ENCODE data around the gene TP53BP2.
"Not testable (repeated sequence)": the region's sequence is repeated elsewhere in the genome, so short reads cannot be mapped to it uniquely, and the experiment has no call there.

TP53BP2 gene, protein sequence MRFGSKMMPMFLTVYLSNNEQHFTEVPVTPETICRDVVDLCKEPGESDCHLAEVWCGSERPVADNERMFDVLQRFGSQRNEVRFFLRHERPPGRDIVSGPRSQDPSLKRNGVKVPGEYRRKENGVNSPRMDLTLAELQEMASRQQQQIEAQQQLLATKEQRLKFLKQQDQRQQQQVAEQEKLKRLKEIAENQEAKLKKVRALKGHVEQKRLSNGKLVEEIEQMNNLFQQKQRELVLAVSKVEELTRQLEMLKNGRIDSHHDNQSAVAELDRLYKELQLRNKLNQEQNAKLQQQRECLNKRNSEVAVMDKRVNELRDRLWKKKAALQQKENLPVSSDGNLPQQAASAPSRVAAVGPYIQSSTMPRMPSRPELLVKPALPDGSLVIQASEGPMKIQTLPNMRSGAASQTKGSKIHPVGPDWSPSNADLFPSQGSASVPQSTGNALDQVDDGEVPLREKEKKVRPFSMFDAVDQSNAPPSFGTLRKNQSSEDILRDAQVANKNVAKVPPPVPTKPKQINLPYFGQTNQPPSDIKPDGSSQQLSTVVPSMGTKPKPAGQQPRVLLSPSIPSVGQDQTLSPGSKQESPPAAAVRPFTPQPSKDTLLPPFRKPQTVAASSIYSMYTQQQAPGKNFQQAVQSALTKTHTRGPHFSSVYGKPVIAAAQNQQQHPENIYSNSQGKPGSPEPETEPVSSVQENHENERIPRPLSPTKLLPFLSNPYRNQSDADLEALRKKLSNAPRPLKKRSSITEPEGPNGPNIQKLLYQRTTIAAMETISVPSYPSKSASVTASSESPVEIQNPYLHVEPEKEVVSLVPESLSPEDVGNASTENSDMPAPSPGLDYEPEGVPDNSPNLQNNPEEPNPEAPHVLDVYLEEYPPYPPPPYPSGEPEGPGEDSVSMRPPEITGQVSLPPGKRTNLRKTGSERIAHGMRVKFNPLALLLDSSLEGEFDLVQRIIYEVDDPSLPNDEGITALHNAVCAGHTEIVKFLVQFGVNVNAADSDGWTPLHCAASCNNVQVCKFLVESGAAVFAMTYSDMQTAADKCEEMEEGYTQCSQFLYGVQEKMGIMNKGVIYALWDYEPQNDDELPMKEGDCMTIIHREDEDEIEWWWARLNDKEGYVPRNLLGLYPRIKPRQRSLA

DNA sequence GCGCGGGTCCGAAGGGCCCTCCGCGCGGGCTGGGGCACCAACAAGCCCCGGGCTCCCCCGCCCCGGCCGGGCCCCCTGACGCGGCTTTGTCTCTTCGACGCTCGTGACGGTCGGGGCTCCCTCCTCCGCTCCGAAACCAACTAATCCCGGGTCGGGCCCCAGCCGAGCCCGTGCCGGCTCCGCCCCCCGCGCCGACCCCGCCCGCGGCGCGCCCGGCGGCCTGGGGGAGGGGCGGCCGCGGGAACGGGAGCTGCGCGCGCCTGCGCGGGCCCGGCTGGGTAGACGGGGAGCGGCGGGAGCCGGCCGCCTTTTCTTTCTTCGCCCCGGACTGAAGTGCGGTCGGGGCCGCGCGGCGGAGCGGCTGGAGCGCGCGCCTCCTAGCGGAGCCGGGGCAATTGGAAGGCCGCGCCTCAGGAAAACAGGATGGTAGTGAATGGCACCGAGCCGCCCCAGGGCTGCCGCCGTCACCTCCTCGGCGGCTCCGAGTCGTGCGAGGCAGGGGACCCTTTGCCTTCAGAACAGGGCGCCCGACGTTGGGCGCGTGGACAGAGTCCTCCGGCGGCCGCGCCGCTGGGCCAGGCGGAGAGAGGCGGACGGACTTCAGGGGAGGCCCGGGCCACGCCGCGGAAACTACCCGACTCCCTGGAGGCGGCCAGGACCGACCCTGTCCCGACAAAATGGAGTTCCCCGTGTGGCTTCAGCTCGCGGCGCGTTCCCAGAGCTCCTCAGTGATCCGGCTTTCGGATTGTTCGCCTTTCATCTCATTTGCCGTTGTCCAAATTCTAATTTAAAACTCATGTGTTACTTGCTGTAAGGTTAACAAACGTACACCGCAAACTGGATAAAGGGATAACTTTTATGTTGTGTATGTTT lies at the start of gene TP53BP2:
TSS of gene TP53BP2 (minus strand) at position 138 of the 873 bp plus-strand sequence. CDS start 267 bp downstream, outside the sequence.
- DNase-seq: peak; percentile 90

DNA sequence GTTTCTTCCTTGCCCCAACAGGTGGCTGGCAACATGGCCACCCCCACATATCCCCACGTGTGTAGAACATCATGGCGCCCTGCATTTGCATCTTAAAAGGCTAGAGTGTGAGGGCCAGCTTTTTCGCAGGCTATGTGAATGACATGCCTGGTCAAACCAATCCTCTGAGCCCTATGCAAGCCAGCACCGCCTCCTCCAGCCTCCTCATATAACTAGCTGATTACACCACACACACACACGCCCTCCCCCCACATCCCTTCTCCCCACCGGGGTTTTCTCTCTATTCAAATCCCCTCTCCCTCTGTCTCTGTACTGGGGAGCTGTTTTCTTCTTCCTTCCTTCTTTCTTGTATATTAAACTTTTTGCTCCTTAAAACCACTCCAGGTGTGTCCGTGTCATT lies 44.7 kb upstream of the TP53BP2 start:
- DNase-seq: not testable (repeated sequence)

DNA sequence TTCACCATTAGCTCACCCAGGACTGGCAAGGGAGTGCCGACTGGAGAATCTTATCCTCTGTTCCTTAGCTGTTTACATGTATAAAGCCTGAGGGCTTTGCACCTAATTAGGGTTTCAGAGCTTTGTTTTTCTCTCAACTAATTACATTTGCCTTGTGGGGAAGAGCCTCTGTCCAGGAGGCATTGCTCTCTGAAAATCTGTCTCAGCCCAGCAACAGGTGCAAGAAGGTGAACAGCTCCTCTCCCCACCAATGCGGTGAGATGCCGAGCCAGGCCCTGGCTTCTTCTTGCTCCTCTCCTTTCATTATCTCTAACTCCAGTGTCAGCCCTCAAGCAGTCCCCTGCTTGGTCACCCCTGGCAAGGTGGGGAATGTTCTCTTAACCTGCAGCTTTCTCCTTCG lies 43.6 kb upstream of the TP53BP2 start:
- DNase-seq: not testable (repeated sequence)

DNA sequence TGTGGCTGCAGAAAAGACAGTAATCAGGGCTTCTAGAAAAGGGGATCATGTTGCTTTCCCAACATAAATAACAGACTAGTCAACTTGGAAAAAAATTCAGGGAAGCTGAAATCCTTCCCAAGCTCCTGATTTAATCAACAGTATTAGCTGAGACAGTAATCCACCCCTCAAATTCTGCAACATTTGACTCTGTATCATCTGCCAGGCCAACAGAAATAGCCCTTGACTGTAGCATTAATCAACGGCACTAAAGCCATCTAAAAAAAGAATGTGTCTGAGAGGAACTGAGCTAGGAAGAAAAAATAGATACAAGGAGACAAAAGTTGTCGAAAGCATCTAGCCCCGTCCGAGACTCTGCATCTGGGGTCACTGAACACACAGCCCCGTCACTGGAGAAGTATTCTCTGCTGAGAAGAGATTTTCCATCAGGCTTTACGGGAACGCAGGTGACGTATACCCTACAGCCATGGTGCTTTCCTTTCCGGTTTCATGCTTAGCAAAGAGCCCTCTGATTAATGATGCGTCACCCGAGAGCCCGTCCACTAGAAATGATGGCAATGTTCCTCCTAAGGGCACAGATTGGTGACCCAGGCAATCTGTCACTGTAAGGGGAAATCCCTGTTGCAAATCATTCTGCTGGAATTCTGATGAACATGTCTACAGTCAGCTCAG lies 42.1 kb upstream of the TP53BP2 start:
- peak; percentile 91 for DNase-seq

DNA sequence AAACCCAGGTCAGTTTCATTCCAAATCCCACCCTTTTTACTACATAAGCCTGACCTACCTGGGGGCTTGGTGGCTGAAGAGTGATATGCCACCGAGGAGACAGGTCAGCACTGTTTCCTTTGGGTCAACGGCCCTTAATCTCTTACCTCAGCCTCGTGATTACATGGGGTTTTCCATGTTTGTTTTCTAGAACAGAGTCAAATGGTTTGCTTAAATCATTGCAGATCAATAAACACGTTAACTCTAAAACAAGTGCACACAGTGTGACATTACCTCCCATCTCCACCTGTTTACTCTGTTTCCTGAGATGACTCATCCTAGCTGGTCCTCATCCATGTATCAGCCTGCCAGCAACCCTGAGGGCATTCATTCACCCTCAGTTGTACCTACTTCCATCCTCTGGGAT lies 40.8 kb upstream of the TP53BP2 start:
- DNase-seq: peak; percentile 22

DNA sequence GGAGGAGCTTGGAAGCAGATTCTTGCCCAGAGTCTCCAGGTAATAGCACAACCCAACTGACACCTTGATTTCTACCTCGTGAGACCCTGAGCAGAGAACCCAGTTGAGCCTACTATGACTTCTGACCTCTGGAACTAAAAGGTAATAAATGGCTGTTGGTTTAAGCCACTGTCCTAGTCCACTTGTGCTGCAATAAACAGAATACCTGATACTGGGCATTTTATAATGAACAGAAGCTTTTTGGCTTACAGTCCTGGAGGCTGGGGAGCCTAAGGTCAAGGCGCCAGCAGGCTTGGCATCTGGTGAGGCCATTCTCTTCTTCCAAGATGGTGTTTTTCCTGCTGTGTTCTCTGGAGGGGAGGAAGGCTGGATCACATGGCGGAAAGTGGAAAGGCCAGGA lies 39.9 kb upstream of the TP53BP2 start:
- no peak for DNase-seq

DNA sequence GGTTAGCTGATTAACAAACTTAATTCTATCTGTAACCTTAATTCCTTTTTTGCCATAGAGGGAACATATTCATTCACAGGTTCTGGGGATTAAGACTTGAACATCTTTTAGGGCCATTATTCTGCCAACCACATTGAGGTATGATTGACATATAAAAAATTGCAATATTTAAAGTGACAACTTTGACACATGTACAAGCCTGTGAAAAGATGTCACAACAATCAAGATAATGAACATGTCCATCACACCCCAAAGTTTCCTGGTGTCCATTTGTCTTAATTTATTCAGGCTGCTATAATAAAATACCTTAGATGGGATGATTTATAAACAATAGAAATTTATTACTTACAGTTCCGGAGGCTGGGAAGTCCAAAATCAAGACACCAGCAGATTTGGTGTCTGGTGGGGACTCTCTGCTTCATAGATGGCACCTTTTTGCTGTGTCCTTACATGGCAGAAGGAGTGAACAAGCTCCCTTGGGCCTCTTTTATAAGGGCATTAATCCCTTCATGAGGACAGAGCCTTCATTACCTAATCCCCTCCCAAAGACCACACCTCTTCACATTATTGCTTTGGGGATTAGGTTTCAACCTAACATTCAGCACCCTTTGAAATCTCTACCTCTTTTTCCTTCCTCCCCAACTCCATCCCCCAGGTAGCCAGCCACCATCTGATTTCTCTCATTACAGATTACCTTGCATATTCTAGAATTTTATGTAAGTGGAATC lies 33.0 kb upstream of the TP53BP2 start:
- DNase-seq: no peak

DNA sequence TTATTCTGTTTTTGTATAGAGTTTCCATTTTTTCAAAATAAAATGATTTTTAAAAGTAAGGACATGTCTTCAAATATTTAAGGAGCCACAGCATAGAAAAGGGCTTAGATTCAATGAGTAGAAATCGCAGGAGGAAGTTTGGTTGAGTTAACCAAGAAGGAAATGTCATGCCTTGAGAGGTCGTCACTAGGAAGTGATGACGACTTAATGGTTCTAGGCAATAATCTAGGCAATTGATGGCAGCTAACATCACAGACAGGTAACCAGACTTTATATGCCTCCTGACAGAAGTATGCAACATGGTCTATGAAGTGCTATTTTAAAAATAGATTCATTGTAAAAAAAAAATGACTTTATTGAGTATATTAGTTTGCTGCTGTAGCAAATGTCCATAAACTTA lies 32.1 kb upstream of the TP53BP2 start:
- DNase-seq: no peak

DNA sequence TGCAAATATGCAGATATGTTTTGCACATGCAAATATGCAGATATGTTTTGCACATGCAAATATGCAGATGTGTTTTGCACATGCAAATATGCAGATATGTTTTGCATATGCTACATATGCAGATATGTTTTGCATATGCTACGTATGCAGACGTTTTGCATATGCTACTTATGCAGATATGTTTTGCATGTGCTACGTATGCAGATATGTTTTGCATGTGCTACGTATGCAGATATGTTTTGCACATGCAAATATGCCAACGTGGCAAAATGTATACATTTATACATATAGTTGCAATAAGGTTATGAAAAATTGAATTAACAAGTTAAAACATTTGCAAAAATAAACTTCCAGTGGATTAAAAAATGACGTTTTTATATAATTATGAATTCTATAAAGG lies 30.8 kb upstream of the TP53BP2 start:
- no peak for DNase-seq

DNA sequence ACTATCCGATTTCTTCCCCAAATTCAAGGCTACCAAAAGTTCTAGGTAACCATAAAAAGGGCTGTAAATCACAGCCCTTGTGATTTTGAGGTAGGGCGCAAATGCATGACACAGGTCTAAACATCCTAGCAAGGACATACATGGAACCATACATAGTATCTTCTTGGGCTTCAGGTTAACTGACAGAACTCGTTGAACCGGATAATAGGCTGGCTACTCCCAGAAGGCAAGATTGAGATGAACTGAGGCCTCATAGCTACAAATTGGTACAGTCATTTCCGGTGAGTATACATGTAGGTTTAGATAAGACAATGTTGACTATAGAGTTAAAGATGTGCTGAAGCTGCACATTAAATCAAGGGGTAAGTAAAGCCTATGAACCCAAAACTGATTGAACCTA lies 27.3 kb upstream of the TP53BP2 start:
- DNase-seq: no peak

DNA sequence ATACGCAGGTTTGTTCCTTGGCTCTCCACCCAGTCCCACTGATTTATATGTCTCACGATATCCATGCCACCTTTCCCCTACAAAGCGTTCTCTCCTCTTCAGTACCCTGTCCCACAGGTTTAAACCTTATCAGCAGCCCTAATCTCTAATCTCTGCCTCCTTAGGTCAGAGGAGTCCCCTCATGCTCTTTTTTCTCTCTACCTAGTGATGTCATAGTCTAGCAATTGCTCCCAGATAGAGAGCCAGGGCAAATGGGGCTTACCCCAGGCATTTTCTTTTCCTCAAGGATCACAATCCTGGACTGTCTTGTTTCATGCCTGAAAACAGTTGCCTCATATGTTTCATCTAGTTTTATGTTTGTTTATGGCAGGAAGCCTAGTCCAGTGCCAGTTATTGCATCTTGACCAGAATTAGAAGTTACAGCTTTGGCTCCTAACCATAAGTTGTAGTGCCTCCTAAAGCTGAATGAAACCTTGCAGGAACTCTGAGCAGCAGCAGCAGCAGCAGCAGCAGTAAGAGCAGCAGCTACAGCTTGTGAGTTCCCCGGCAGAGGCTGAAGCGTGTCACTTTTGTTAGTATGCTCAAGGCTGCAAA lies 26.7 kb upstream of the TP53BP2 start:
- DNase-seq: no peak

DNA sequence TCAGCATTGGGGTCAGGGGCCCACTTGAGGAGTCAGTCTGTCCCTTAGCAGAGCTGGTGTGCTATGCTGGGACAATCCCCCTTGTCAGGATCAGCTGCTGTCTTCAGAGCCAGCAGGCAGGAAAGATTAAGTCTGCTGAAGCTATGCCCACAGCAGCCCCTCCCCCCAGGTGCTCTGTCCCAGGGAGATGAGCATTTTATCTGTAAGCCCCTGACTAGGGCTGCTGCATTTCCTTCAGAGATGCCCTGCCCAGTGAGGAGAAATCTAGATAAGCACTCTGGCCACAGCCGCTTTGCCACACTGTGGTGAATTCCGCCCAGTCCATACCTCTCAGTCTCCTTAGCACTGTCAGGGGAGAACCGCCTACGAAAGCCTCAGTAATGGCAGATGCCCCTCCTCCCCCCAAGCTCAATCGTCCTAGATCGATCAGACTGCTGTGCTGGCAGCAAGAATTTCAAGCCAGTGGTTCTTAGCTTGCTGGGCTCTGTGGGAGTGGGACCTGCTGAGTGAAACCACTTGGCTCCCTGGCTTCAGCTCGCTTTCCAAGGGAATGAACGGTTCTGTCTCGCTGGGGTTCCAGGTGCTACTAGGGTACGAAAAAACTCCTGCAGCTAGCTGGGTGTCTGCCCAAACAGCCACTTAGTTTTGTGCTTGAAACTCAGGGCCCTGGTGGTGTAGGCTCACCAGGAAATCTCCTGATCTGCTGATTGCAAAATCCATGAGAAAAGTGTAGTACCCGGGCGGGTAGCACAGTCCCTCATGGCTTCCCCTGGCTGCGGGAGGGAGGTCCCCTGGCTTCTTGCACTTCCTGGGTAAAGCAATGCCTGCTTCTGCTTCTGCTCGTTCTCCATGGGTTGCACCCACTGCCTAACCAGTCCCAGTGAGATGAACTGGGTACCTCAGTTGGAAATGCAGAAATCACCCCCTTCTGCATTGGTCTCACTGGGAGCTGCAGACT lies 25.1 kb upstream of the TP53BP2 start:
- no peak for DNase-seq

DNA sequence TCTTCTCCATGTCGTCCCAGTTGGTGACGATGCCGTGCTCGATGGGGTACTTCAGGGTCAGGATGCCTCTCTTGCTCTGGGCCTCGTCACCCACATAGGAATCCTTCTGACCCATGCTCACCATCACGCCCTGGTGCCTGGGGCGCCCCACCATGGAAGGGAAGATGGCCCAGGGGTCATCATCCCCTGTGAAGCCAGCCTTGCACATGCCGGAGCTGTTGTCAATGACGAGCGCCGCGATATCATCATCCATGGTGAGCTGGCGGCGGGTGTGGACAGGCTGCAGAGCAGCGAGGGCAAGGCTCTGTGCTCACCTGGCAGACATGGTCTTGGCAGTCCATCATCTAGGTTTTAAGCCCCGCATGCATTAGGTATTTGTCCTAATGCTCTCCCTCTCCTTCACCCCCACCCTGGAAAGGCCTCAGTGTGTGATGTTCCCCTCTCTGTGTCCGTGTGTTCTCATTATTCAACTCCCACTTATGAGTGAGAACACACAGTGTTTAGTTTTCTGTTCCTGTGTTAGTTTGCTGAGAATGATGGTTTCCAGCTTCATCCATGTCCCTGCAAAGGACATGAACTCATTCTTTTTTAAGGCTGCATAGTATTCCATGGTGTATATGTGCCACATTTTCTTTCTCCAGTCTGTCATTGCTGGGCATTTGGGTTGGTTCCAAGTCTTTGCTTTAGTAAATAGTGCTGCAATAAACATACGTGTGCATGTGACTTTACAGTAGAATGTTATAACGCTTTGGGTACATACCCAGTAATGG lies 19.0 kb upstream of the TP53BP2 start:
- not testable (repeated sequence) for DNase-seq

DNA sequence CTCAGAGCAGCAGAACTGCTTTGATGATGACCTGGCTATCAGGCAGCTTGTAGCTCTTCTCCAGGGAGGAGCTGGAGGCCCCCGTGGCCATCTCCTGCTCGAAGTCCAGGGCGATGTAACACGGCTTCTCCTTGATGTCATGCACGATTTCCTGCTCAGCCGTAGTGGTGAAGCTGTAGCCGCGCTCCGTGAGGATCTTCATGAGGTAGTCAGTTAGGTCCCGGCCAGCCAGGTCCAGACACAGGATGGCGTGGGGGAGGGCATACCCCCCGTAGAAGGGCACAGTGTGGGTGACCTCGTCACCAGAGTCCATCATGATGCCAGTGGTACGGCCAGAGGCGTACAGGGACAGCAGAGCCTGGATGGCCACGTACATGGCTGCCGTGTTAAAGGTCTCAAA lies 18.3 kb upstream of the TP53BP2 start:
- DNase-seq: no peak

DNA sequence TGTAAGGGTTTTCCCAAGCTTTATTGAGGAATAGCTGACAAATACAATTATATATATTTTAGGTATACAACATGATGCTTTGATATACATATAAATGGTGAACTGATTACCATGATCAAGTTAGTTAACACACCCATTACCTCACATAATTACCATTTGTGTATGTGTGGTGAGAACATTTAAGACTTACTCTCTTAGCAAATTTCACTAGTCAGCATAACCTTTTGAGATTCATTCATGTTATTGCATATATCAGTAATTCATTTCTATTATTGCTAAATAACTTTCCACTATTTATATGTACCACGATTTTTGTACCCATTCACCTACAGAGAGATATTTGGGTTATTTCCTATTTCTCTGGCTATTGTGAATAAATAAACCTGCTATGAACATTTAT lies 16.2 kb upstream of the TP53BP2 start:
- no peak for DNase-seq

DNA sequence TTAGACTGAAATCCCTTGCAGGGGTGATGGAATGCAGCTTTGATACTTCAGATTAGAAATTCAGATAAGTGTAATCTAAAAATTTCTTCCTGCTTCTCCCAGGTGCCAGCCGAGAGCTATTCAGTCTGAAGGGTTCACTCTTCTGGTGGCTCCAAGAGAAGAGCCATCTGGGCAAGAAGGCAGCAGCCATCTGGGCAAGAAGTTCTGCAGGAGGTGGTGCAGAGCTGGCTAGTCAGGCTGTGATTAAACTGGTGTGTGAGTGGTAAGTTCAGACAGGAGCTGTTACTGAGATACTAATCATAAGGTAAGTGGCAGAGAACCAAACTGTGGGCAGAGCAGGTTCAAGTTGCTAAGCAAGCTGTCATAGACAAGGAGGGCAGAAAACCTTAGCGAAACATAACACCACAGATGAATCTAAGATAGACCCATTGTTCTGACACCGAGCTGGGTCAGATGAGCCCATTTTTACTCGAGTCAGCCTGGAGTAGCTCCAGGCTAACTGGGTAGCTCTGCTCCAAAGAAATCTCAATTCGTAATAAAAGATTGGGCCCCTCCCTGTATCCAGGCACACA lies 14.4 kb upstream of the TP53BP2 start:
- no peak for DNase-seq

DNA sequence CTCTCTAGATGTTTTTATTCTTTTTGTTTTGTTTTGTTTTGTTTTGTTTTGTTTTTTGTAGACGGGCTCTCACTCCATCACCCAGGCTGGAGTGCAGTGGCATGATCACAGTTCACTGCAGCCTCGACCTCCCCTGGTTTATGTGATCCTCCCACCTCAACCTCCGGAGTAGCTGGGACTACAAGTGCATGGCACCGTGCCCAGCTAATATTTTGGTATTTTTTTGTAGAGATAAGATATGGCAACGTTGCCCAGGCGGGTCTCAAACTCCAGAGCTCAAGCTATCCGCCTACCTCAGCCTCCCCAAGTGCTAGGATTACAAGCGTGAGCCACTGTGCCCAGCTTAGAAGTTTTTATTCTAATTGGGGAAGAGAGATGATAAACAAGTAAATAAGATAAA lies 13.3 kb upstream of the TP53BP2 start:
- DNase-seq: no peak

DNA sequence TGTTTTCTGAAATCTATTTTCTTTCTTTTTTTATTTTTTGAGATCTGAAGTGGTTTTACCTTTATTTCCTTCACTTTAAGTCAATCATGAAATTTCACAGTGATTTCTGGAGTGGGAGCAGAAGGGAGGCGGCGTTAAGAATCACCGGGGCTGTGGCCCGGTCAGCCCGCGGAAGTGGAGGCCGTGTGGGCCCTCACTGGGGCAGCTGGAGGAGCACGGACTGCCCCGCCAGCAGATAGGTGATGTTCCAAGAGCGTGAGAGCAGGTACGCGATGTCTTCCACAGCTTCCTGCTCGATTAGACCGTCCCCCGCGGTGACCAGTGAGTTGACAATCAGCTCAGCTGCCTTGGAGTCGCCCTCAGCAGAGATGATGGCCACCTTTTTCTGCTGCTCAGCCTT lies 10.6 kb upstream of the TP53BP2 start:
- no peak for DNase-seq
